ENCODE data around the gene CPOX. TPM values are rescaled to one million over a fixed set of nuclear protein-coding genes. Genes with fewer than 3 reads are reported as not detected.
"Not testable (repeated sequence)": the region's sequence is repeated elsewhere in the genome, so short reads cannot be mapped to it uniquely, and the experiment has no call there.

Gene CPOX
- polyA plus RNA-seq (ENCODE audit: insufficient read length in 12 of 12): 10 to 100 TPM in 10 of 12 donors, 1 to 10 TPM in 1, not detected in 1; 9.9 to 21.3 (median 14.8) TPM
- long read RNA-seq, donor 1, transcript CPOX-201 (7 exons, 2,821 nt): major isoform, 7 of 8 reads
- long read RNA-seq, donor 1, partial matches to known transcripts: 0 of 8 reads
- long read RNA-seq, donor 1, other reads (novel, unspliced or antisense): 0 of 8 reads
- long read RNA-seq, donor 2, partial matches to known transcripts: 0 of 2 reads
- long read RNA-seq, donor 2, other reads (novel, unspliced or antisense): 0 of 2 reads
- long read RNA-seq, donor 3, partial matches to known transcripts: 0 of 2 reads
- long read RNA-seq, donor 3, other reads (novel, unspliced or antisense): 0 of 2 reads
- long read RNA-seq, donor 4, partial matches to known transcripts: 0 of 2 reads
- long read RNA-seq, donor 4, other reads (novel, unspliced or antisense): 0 of 2 reads
- long read RNA-seq, donor 5, transcript CPOX-201 (7 exons, 2,821 nt): major isoform, 6 of 6 reads
- long read RNA-seq, donor 5, partial matches to known transcripts: 0 of 6 reads
- long read RNA-seq, donor 5, other reads (novel, unspliced or antisense): 0 of 6 reads
- long read RNA-seq, donor 6, partial matches to known transcripts: 0 of 1 reads
- long read RNA-seq, donor 6, other reads (novel, unspliced or antisense): 0 of 1 reads
- long read RNA-seq, donor 7, partial matches to known transcripts: 0 of 1 reads
- long read RNA-seq, donor 7, other reads (novel, unspliced or antisense): 0 of 1 reads
- long read RNA-seq, donor 8, partial matches to known transcripts: 0 of 5 reads
- long read RNA-seq, donor 8, other reads (novel, unspliced or antisense): 0 of 5 reads
- long read RNA-seq, donor 9, partial matches to known transcripts: 0 of 1 reads
- long read RNA-seq, donor 9, other reads (novel, unspliced or antisense): 0 of 1 reads
- long read RNA-seq, donor 10, partial matches to known transcripts: 0 of 1 reads
- long read RNA-seq, donor 10, other reads (novel, unspliced or antisense): 0 of 1 reads
- long read RNA-seq, donor 11, transcript CPOX-201 (7 exons, 2,821 nt): major isoform, 5 of 5 reads
- long read RNA-seq, donor 11, partial matches to known transcripts: 0 of 5 reads
- long read RNA-seq, donor 11, other reads (novel, unspliced or antisense): 0 of 5 reads

- DNase-seq: peak; percentile 87
Observed at GRCh38 chr3:98593046-98593936, at the start of gene CPOX. TSS of gene CPOX (minus strand) at chr3:98593611. CDS start at chr3:98593504, 107 bp downstream.

- not testable (repeated sequence) for DNase-seq
Observed at GRCh38 chr3:98642769-98643168, 49.4 kb upstream of the CPOX start.

GRCh38 chr3:98641756-98642155, 48.3 kb upstream of the CPOX start:
- DNase-seq: not testable (repeated sequence)

GRCh38 chr3:98638515-98638914, 45.1 kb upstream of the CPOX start:
- not testable (repeated sequence) for DNase-seq

GRCh38 chr3:98630416-98630815, 37.0 kb upstream of the CPOX start:
- DNase-seq: no peak

GRCh38 chr3:98628317-98628716, 34.9 kb upstream of the CPOX start:
- no peak for DNase-seq

GRCh38 chr3:98626151-98626550, 32.7 kb upstream of the CPOX start:
- no peak for DNase-seq

- no peak for DNase-seq
Observed at GRCh38 chr3:98623572-98624280, 30.3 kb upstream of the CPOX start.

GRCh38 chr3:98617841-98618240, 24.4 kb upstream of the CPOX start:
- DNase-seq: no peak

- no peak for DNase-seq
Observed at GRCh38 chr3:98613616-98614015, 20.2 kb upstream of the CPOX start.

GRCh38 chr3:98612996-98613517, 19.6 kb upstream of the CPOX start:
- no peak for DNase-seq

- DNase-seq: no peak
Observed at GRCh38 chr3:98612587-98612986, 19.2 kb upstream of the CPOX start.

- DNase-seq: no peak
Observed at GRCh38 chr3:98608029-98608428, 14.6 kb upstream of the CPOX start.

- DNase-seq: no peak
Observed at GRCh38 chr3:98603580-98603979, 10.2 kb upstream of the CPOX start.

- DNase-seq: peak; percentile 51
Observed at GRCh38 chr3:98602078-98602678, 8.8 kb upstream of the CPOX start.

GRCh38 chr3:98601180-98601579, 7.8 kb upstream of the CPOX start:
- DNase-seq: no peak

- no peak for DNase-seq
Observed at GRCh38 chr3:98600412-98601095, 7.1 kb upstream of the CPOX start.

GRCh38 chr3:98599647-98600411, 6.4 kb upstream of the CPOX start:
- DNase-seq: no peak
